Raji (cell line): Measurements from ENCODE around the gene ASMT.

Source experiments
- POLR2A ChIP-seq: IDR thresholded peaks from 2 replicates; pipeline ENCODE4 v1.6.1; 2011; ENCODE audit warnings: low read depth, low read length, control low read depth; ENCODE audit not compliant: insufficient read depth

ASMT gene

GRCh38 chrX:1661922-1662221, 47.0 kb downstream of the ASMT start:
- TF ChIP-seq POLR2A = no peak

DNA sequence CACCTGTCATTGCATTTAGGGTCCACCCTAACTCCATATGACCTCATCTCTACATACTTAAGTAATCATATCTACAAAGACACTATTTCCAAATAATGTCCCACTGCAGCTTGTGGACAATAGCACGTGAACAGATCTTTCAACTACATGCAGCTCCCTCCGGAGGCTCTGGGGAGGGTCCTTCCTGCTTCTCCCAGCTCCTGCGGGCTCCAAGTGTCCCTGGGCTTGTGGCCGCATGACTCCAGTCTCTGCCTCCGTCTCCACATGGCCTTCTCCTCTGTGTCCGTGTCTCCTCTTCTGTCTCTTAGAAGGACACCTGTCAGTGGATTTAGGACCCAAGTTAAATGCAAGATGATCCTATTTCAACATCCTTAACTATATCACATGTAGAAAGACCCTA, 52.7 kb downstream of the ASMT start:
- no peak for TF ChIP-seq POLR2A

DNA sequence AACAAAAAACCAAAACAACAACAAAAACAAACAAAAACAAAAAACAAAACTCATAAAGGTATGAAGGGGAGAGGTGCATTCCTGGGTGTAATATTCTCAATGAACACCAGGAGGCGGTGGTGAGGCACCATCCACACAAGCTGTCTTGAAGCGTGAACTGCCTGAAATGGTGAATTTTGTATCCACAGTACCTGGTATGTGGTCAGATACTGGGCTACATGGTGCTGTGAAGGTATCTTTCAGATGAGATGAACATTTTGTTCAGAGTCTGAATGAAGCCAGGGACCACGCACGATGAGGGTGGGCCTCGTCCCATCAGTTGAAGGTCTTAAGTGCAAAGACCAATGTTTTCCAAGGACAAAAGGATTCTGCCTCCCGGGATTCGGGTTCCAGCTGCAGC, 58.5 kb downstream of the ASMT start:
- TF ChIP-seq POLR2A = no peak

DNA sequence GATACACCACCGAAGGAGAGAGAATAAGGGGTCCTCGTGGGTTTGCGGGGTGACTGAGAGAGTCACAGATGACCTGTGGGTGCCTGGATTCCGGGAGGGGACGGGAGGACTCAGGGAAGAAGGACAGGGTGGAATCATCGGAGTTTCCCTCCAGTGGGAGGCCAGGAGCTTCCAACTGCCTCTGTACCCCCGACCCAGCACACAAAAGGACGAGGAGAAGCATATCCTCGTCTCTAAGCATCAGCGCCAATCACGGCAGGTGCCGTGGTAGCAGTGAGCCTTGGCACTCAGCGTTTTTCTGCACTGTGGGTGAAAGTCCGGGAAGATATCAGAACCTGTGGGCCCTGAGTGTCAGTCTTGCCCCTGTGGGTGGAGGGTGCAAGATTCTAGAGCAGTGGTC, 62.0 kb downstream of the ASMT start:
- no peak for TF ChIP-seq POLR2A

GRCh38 chrX:1679238-1679637, 64.4 kb downstream of the ASMT start:
- TF ChIP-seq POLR2A = no peak

DNA sequence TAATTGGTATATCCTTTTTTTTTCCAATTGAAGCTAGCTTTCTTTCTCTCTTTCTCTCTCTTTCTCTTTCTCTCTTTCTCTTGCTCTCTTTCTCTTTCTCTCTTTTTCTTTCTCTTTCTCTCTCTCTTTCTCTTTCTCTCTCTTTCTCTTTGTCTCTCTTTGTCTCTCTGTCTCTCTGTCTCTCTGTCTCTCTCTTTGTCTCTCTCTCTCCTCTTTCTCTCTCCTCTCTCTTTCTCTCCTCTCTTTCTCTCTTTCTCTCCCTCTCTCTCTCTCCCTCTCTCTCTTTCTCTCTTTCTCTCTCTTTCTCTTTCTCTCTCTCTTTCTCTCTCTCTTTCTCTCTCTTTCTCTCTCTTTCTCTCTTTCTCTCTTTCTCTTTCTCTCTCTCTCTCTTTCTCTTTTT, 66.6 kb downstream of the ASMT start:
- TF ChIP-seq POLR2A = no peak

GRCh38 chrX:1686642-1687041, 71.8 kb downstream of the ASMT start:
- TF ChIP-seq POLR2A = no peak
